ENCODE measurements around the gene NOS1. TPM values are rescaled to one million over a fixed set of nuclear protein-coding genes. Genes with fewer than 3 reads are reported as not detected.

NOS1 gene
- polyA plus RNA-seq, 1 donor from 2014 or later, result not detected

DNA sequence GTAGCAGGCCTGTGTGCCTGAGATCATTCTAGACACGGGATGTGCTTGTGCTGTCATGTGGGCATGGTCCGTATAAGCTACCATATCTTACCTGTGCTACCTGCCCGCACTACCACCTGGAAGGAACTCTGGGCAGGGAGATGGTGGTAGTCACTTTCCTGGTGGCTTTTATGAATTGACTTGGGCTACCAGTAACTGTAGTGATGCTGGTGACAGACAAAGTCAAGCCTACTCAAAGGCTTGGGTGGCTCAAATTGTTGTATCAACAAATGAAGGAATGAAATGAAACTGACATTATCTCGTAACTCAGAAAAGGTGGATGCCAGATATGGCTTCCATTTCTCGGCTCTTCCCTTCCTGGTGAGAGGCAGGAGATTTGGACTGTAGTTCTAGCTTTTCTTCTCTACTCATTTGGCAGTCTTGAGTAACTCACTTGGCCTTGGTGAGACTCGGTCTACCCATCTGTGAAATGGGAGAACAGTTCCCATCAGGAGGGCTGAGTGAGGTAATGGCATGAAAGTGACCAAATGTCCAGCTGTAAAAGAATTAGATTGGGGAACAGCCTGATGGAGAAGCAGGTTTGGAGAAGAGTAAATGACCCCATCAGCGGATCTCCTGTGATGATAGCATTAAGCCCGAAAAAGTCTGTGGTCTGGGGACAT, 81.3 kb downstream of the NOS1 start:
- Histone ChIP-seq H3K4me2 (ENCODE audit: low read length) (no peak overlapping the region), H3K27ac (ENCODE audit: low read length) (no peak overlapping the region), H3K9ac (ENCODE audit: low read length) (no peak overlapping the region), H3F3A (ENCODE audit: insufficient read depth, low read length, poor library complexity, severe bottlenecking) (no peaks in the 10 kb centered on the region), H4K20me1 (ENCODE audit: insufficient read depth) (no peaks in the 10 kb centered on the region), H3K9me2 (ENCODE audit: insufficient read depth, low read length) (no peaks in the 10 kb centered on the region), H3K9me3 (ENCODE audit: low read length) (no peaks in the 10 kb centered on the region), H3K27me3 (ENCODE audit: insufficient read depth, low read depth, low read length) (no peaks in the 10 kb centered on the region), H3K79me2 (replicated peaks; ENCODE audit: insufficient read depth, low read length) (no peaks in the 10 kb centered on the region), H3K4me3 (ENCODE audit: low read length) (no peak overlapping the region), H2AFZ (ENCODE audit: low read depth, low read length) (no peak overlapping the region), H3K36me3 (ENCODE audit: insufficient read depth, low read length) (no peaks in the 10 kb centered on the region)
- TF ChIP-seq RAD21 (conservative IDR thresholded peaks at IDR 0.05) (no peak), TAF1 (IDR thresholded peaks at IDR 0.05; ENCODE audit: low read depth) (no peak), EZH2 (IDR thresholded peaks at IDR 0.05; ENCODE audit: borderline replicate concordance, insufficient read depth, low read length, poor library complexity, severe bottlenecking) (no peak), SMC3 (conservative IDR thresholded peaks at IDR 0.05; ENCODE audit: poor library complexity) (no peak), EP300 (conservative IDR thresholded peaks at IDR 0.05; ENCODE audit: poor library complexity, severe bottlenecking) (no peak), MXI1 (conservative IDR thresholded peaks at IDR 0.05; ENCODE audit: poor library complexity, severe bottlenecking) (no peak), POLR2AphosphoS5 (IDR thresholded peaks at IDR 0.05) (no peak)
- TF ChIP-seq, protein P1, sequence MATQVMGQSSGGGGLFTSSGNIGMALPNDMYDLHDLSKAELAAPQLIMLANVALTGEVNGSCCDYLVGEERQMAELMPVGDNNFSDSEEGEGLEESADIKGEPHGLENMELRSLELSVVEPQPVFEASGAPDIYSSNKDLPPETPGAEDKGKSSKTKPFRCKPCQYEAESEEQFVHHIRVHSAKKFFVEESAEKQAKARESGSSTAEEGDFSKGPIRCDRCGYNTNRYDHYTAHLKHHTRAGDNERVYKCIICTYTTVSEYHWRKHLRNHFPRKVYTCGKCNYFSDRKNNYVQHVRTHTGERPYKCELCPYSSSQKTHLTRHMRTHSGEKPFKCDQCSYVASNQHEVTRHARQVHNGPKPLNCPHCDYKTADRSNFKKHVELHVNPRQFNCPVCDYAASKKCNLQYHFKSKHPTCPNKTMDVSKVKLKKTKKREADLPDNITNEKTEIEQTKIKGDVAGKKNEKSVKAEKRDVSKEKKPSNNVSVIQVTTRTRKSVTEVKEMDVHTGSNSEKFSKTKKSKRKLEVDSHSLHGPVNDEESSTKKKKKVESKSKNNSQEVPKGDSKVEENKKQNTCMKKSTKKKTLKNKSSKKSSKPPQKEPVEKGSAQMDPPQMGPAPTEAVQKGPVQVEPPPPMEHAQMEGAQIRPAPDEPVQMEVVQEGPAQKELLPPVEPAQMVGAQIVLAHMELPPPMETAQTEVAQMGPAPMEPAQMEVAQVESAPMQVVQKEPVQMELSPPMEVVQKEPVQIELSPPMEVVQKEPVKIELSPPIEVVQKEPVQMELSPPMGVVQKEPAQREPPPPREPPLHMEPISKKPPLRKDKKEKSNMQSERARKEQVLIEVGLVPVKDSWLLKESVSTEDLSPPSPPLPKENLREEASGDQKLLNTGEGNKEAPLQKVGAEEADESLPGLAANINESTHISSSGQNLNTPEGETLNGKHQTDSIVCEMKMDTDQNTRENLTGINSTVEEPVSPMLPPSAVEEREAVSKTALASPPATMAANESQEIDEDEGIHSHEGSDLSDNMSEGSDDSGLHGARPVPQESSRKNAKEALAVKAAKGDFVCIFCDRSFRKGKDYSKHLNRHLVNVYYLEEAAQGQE (IDR thresholded peaks at IDR 0.05; ENCODE audit: borderline replicate concordance), result no peak
- TF ChIP-seq, protein P2, sequence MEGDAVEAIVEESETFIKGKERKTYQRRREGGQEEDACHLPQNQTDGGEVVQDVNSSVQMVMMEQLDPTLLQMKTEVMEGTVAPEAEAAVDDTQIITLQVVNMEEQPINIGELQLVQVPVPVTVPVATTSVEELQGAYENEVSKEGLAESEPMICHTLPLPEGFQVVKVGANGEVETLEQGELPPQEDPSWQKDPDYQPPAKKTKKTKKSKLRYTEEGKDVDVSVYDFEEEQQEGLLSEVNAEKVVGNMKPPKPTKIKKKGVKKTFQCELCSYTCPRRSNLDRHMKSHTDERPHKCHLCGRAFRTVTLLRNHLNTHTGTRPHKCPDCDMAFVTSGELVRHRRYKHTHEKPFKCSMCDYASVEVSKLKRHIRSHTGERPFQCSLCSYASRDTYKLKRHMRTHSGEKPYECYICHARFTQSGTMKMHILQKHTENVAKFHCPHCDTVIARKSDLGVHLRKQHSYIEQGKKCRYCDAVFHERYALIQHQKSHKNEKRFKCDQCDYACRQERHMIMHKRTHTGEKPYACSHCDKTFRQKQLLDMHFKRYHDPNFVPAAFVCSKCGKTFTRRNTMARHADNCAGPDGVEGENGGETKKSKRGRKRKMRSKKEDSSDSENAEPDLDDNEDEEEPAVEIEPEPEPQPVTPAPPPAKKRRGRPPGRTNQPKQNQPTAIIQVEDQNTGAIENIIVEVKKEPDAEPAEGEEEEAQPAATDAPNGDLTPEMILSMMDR (IDR thresholded peaks at IDR 0.05; ENCODE audit: poor library complexity, severe bottlenecking), result no peak

DNA sequence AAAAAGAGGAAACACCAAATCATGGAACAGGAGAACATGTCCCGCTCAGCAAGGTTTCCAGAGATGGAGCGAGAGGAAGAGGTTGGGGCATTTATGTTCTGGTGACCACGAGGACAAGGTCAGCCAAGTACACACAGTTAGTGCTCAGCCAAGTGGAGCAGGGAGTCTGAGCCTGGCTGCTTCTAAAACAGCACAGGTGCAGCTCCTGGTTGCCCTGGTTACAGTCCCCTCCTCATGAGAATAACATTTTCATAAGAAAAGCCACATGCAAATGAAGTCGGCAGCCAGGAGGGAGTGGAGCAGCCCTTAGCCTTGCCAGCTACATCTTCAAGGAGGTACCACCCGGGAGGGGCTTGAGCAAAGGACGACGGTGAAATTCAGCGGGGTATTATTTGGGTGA, 81.8 kb downstream of the NOS1 start:
- Histone ChIP-seq H3K27ac (ENCODE audit: low read length) (no peak overlapping the region), H3K79me2 (replicated peaks; ENCODE audit: insufficient read depth, low read length) (no peaks in the 10 kb centered on the region), H3K36me3 (ENCODE audit: insufficient read depth, low read length) (no peaks in the 10 kb centered on the region), H3K4me3 (ENCODE audit: low read length) (no peak overlapping the region), H2AFZ (ENCODE audit: low read depth, low read length) (no peak overlapping the region), H3K4me2 (ENCODE audit: low read length) (no peak overlapping the region), H3K9me3 (ENCODE audit: low read length) (no peaks in the 10 kb centered on the region), H3K27me3 (ENCODE audit: insufficient read depth, low read depth, low read length) (no peaks in the 10 kb centered on the region), H3K9me2 (ENCODE audit: insufficient read depth, low read length) (no peaks in the 10 kb centered on the region), H3K9ac (ENCODE audit: low read length) (no peak overlapping the region), H4K20me1 (ENCODE audit: insufficient read depth) (no peaks in the 10 kb centered on the region), H3F3A (ENCODE audit: insufficient read depth, low read length, poor library complexity, severe bottlenecking) (no peaks in the 10 kb centered on the region)
- TF ChIP-seq TAF1 (IDR thresholded peaks at IDR 0.05; ENCODE audit: low read depth), result no peak
- no peak for TF ChIP-seq RAD21 (conservative IDR thresholded peaks at IDR 0.05)
- TF ChIP-seq SMC3 (conservative IDR thresholded peaks at IDR 0.05; ENCODE audit: poor library complexity), result no peak
